HG02642 (cell line): ENCODE measurements around the gene EPS15.

Source experiments
- ATAC-seq: cut with Tn5 transposase; IDR thresholded peaks from one replicate; pipeline ENCODE4 v1.9.1; 2021; ENCODE audit warnings: mild to moderate bottlenecking; ENCODE audit not compliant: unreplicated experiment, poor library complexity

EPS15 gene

GRCh38 chr1:51345300-51345687 is 173.8 kb downstream of the EPS15 start:
- no peak for ATAC-seq

DNA sequence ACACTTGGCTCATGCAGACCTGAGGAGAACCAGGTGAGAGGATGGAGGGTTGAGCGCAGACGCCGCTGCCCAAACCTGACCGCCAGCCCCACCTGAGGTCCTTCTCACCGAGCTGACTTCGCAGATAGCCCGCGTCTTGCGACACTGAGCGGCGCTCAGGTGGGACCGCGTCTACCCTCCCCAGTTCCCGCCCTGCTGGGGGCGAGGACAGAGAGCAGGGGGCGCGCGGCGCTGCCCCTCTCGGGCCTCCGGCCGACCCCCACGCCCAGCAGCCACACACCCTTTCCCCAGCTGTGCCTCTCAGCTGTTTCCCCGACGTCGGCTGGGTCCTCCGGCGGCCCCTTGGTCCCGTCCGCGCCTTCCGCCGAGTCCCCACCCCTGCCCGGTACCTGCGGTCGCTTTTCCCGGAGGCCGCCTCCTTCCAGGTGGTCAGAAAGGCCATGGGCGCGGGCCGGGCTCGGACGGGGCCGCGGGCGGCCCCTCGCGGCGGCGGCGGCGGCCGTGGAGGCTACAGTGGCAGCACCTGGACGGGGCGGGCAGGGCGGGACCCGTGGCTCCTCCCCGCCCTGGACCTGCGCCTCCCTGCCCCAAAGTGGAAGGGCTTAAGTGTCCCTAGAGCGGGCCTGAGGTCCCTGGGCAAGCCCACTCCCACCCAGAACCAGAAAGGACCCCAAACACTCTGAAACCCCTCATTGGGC is 174.3 kb downstream of the EPS15 start:
- ATAC-seq = no peak

GRCh38 chr1:51344276-51344601 is 174.8 kb downstream of the EPS15 start:
- ATAC-seq = no peak

- no peak for ATAC-seq
These were observed 175.4 kb downstream of the EPS15 start for GRCh38 chr1:51343624-51344023.

DNA sequence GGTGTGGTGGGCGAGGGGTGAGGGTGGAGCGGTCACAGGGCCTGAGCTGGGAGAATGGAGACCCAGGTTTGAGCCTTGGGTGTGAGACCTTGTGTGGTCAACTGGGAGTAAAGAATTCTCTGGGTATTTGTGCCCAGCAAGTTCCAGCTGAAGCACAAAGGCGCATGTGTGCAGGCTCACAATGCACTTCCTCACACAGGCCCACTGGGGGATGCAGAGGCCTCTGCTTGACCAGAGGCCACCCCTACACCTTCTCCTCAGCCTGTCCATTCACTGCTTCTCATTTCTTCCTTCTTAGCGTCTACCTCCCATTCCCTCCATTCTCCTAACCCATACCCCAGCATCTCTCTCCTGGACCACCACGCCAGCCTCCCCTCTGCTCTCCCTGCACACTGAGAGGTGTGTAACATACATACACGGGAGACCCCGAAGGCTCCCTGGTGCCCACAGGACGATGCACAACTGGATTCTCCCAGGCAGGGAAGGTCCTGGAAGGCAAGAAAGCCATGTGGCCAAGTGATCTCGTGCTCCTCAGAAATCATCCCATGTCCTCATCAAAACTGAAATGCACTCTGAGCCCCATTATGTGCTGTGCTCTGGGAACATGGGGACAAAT is 176.4 kb downstream of the EPS15 start:
- ATAC-seq = no peak

DNA sequence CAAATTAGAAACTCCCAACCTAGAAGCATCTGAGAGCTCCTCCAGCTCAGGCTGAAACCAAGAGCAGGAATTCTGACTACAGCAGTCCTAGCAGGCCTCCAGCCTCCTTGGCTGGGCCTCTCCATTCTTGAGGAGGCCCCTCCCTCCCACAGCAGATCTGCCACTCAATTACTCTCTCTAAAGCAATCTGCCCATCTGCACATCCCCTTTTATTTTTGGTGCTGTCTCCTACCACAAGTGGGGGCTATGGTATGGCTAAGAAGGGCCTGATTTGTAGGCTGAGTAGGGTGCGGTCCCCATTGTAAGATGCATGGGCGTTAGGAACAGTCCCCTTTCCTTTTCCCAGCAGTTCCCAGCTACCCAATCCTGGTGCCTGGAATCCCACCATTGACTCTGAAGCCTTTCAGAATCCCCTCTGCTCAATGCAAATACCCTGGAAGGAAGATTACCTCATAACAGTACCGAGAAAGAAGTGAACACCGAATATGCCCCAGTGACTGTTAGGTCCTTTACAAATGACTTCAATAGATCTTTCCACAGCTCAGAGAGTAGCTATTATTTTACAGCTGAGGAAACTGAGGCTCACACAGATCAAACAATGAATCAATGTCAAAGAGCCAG is 177.1 kb downstream of the EPS15 start:
- ATAC-seq = peak; percentile 52

DNA sequence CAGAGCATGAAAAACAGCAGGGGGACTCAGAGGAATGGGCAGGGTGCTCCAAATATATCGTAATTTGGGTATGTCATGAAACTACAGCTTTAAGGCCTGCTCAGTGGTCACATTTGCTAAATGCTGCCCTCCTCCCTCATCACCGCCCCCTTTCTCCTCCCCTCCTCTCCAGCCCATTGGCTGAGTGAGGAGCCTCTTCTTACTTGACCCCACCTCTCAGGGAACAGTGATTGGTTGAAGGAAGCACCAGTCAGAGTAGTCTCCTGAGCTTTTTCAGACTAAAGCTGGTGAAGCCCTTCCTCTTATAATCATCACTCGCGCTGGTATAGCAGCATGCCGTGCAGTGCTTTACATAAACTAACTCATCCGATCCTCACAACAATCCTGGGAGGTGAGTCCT is 178.7 kb downstream of the EPS15 start:
- ATAC-seq = no peak

GRCh38 chr1:51336711-51337110 is 182.4 kb downstream of the EPS15 start:
- ATAC-seq = no peak

DNA sequence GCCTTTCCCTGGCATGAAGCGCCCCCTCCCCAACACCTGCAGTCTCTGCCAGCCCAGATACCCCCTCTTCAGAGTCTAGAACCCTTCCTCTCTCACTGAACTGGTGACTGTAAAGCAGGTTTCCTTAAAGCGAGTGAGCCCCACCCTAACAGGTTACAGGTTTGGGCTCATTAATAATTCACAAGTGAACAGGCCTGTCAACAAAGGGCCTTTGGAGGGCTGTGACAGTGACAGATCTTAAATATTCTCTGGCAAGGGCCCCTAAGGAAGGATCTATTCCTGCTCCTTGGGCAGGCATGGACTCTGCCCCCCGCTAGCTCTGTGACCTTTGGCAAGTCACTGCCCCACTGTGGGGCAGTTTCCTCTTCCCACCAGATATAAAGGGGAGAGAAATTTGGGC is 183.1 kb downstream of the EPS15 start:
- no peak for ATAC-seq

GRCh38 chr1:51331206-51332100 is 187.6 kb downstream of the EPS15 start:
- ATAC-seq = peak; percentile 49

DNA sequence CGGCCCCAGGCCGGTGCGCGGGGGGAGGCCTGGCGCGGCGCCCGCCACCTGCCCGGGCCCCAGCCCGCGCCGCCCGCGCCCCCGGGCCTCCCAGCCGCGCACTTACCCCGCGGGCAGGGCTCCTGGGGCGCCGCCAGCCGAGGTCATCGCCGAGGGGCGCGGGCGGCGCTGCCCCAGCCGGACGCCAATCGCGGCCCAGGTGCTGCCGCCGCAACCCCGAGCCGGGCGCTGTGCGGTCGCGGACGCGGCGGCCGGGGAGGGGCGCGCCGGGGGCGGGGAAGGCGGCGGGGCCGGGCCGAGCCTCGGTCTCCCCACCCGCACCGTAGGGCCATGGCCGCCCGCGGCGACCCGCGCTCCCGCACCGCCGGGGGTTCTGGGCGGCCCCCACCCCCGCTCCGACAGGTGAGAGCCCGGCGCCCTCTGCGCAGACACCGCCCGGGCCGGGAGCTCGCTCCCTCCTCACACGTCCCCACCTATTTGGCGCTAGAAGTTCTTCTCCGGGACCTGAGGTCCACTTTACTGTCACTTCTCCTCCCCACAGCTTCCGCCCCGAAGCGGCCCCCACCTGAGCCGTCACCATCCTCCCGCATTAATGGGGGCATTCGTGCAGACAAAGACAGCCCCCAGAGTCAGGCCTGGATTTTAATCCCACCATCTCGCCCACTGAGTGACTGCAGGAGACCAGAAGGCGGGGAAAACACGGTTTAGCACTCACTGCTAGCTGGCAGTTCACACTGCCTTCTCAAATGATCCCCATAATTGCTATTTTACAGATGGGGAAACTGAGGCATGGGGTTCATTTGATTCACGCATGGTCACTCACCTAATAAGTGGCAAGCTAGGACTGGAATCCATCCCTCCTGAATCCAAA is 188.5 kb downstream of the EPS15 start, which contains the start of gene TTC39A:
TTC39A (minus strand) TSS at position 232 of the 871 bp plus-strand sequence; CDS start at position 147, 85 bp downstream.
- no peak for ATAC-seq

- ATAC-seq = no peak
These were observed 189.4 kb downstream of the EPS15 start for GRCh38 chr1:51329443-51330325.

DNA sequence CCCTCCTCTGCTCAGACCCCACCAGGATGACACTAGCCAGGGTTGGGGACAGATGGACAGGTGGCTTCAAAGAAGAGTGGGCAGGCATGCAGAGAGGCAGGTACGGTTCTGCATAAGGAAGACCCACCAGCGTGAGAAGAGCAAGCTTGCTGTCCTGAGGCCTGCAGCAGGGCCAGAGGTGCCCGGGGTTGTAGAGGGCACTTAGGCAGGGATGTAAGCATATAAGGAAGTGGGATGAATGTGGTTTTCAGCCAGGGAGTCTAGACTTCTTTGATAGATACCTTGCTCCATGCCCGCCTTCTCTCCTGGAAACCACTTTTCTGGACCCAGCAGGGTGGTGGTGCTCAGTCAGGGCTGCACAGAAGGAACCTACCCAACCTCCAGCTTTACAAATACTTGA is 190.1 kb downstream of the EPS15 start:
- ATAC-seq = no peak

- ATAC-seq = no peak
These were observed 190.8 kb downstream of the EPS15 start for GRCh38 chr1:51328279-51328678.

- ATAC-seq = no peak
These were observed 191.7 kb downstream of the EPS15 start for GRCh38 chr1:51327386-51327785.

- ATAC-seq = no peak
These were observed 192.2 kb downstream of the EPS15 start for GRCh38 chr1:51326839-51327238.

DNA sequence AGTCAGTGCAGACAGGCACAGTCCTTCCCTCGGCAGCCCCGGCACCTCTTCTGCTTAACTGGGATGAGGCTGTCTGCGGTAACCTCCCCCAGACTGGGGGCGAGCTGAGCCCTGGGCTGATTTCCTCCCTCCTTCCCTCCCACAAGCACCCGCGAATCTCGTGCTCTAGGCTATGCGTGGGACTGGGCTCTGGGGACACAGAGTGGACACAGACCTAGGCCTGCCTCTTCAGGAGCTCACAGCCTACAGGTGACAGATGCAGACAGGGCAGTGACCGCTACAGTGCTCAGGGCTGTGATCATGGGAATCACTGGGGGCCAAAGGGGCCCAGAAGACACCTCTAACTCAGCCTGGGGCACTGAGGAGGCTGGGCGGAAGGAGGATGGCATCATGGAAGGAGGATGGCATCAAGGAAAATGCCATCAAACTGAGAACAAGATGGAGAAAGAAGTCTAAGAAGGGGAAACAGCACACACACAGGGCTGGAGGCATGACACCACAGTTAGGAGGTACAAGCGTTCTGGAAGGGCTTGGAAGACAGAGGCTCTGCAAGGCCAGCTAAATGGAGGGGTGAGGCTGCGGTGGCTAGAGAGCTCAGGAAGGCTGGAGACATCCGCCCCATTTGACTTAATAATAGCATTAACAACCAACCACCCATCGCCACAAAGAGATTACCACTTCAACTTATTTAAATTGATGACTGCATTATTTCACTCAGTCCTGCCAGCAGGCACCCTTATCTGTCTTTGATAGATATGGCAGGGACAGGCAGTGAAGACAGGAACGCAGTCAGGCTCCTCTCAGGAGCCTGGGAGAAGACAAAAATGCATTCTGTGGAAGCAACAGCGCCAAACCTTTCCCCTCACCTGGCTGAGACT is 192.9 kb downstream of the EPS15 start:
- ATAC-seq = no peak

- ATAC-seq = no peak
These were observed 193.7 kb downstream of the EPS15 start for GRCh38 chr1:51325391-51325790.
